Activated CD4-positive, alpha-beta memory T cell treated with anti-CD3 and anti-CD28 coated beads, Interleukin-2, amount 10 ng/mL, durations not matched to agents 7 days and 5 days (primary cell): ENCODE results near the gene ATOSA. TPM values are rescaled to one million over a fixed set of nuclear protein-coding genes. Genes with fewer than 3 reads are reported as not detected.

Experiments used
- CTCF ChIA-PET: fragments of 350-600 bp; sonication (Branson Sonifier 250); formaldehyde crosslinking; loops from one replicate; lab custom pipeline; 2021; ENCODE audit warnings: antibody characterized with exemption, inconsistent platforms; lab: Charles Lee
- POLR2A ChIA-PET: fragments of 350-600 bp; sonication (Branson Sonifier 250); formaldehyde crosslinking; loops from one replicate; lab custom pipeline; 2021; ENCODE audit warnings: antibody characterized with exemption; lab: Charles Lee
- DNase-seq: peaks from one replicate; pipeline ENCODE4 v3.0.0-alpha.2; 2020
- H3K27ac Mint-ChIP-seq: one replicate; pipeline ENCODE4 v1.8.0; 2021; ENCODE audit warnings: mild to moderate bottlenecking, mixed read lengths
- H3K27me3 Mint-ChIP-seq: one replicate; pipeline ENCODE4 v1.8.0; 2021; ENCODE audit warnings: mixed read lengths
- H3K36me3 Mint-ChIP-seq: one replicate; pipeline ENCODE4 v1.8.0; 2021; ENCODE audit warnings: low read depth, mixed read lengths
- H3K4me1 Mint-ChIP-seq: one replicate; pipeline ENCODE4 v1.8.0; 2021; ENCODE audit warnings: mixed read lengths
- H3K4me3 Mint-ChIP-seq: one replicate; pipeline ENCODE4 v1.8.0; 2021; ENCODE audit warnings: mild to moderate bottlenecking, mixed read lengths
- H3K9me3 Mint-ChIP-seq: one replicate; pipeline ENCODE4 v1.8.0; 2021; ENCODE audit warnings: mixed read lengths
- total RNA-seq, 2 experiments: library from RNA; stranded (reverse); gene quantifications; one replicate each; pipeline ENCODE4 v1.2.3, GENCODE V29; 2021

Gene ATOSA
- total RNA-seq, 2 experiments from 2014 or later = 44.9 to 46.6 TPM

DNA sequence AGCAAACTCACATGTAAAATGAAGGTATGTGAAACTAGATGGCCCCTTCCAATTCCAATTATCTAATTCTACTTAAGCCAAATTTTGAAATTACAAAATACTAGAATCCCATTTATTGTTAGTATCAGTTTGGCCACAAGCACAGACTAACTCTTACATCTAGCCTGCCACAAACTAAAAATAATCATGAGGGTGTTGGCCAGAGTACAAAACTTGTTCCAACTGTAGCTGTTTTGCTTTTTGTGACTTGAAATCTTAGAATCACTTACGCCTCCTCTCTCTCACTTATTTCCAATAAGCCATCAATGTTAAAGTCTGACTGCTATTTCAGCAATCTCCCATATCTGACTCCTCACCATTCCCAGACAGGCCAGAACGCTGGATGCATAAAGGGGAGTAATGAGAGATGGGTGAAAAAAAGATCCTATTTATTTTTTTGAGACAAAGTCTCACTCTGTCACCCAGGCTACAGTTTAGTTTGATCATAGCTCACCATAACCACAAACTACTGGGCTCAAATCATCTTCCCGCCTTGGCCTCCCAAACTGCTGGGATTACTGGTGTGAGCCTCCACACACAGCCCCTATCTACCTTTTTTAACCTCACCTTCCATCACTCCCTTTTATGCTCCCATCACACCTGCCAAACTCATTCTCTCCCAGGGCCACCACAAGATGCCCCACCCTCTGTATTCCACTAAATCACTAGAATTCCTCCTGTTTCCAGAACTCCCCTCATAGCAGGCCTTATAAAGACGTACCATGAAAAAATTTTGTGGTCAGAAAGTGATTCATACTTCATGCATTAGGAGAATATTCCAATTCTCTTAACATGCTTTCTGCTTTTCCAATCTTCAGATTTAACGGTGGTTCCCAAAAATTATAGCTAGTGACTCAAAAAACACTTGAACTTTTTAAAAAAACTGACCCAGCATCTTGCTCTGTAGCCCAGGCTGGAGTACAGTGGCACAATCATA is 36.5 kb downstream of the ATOSA start:
- POLR2A ChIA-PET = no interaction called here

DNA sequence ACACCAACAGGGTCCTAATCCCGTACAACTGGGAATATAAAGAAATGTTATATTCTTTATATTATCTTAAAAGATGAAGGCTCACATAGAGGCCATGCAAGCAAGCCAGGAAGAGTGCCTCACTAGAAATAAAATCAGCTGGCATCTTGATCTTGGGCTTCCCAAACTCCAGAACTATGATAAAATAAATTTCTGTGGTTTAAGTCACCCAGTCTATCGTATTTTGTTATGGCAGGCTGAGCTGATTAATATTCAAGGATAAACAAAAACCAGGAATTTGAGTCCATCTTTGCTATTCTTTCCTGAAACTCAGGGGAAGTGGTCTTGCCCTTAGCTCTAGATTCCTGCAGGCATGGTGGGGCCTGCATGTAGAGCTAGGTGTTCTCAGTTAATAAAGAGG is 42.7 kb downstream of the ATOSA start:
- Mint-ChIP-seq H3K4me3 (no peak overlapping the region), H3K36me3 (peaks cover 8% of the 10 kb centered on the region), H3K9me3 (no peaks in the 10 kb centered on the region), H3K4me1 (peaks cover 3% of the 10 kb centered on the region), H3K27ac (no peak overlapping the region), H3K27me3 (no peaks in the 10 kb centered on the region)
- CTCF ChIA-PET = no interaction called here
- POLR2A ChIA-PET = no interaction called here
- DNase-seq = no peak

More for the DNA sequence above, 36.5 kb downstream of the ATOSA start:
- CTCF ChIA-PET = interaction anchor here (0.6 kb wide), 1 partner anchor 17 kb away, joined by 3 read pairs; no protein-coding TSS in a partner anchor
- H3K4me1 Mint-ChIP-seq = peaks cover 13% of the 10 kb centered on the region
- H3K27ac Mint-ChIP-seq = no peak overlapping the region
- H3K36me3 Mint-ChIP-seq = peaks cover 16% of the 10 kb centered on the region
- no peaks in the 10 kb centered on the region for H3K9me3 Mint-ChIP-seq
- no peak overlapping the region for H3K4me3 Mint-ChIP-seq
- no peak for DNase-seq
- H3K27me3 Mint-ChIP-seq = no peaks in the 10 kb centered on the region

DNA sequence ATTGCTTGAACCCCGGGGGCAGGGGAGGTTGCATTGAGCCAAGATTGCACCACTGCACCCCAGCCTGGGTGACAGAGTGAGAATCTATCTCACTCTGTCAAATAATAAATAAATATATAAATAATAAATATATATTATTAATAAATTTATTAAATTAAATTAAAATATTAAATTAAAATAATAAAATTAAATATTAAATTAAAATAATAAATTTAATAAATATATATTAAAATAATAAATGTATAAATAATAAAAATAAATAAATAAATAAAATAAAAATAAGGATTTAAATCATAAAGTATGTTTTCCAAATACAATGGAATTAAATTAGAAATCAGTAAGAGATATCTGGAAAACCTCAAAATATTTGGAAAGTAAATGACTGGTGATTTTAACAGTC is 43.3 kb downstream of the ATOSA start:
- POLR2A ChIA-PET = no interaction called here
- no peak for DNase-seq
- Mint-ChIP-seq H3K27ac (no peak overlapping the region), H3K4me3 (no peak overlapping the region), H3K4me1 (no peaks in the 10 kb centered on the region), H3K36me3 (peaks cover 8% of the 10 kb centered on the region), H3K27me3 (no peaks in the 10 kb centered on the region), H3K9me3 (no peaks in the 10 kb centered on the region)
- CTCF ChIA-PET = no interaction called here

Other genes starting within 250 kb of the ATOSA start
- gene MYO5A, start 150.5 kb downstream of the ATOSA start, total RNA-seq = 10 to 100 TPM; 41.3 to 42.2 TPM
- gene ARPP19, start 110.4 kb downstream of the ATOSA start, total RNA-seq = 100 to 1,000 TPM; 176 to 193 TPM
- gene ONECUT1, start 110.9 kb upstream of the ATOSA start, total RNA-seq = not detected